ENCODE data around the gene TICAM2. TPM values are rescaled to one million over a fixed set of nuclear protein-coding genes. Genes with fewer than 3 reads are reported as not detected.

Gene TICAM2
- total RNA-seq, 1 experiment from 2014 or later, result 3.9 TPM

DNA sequence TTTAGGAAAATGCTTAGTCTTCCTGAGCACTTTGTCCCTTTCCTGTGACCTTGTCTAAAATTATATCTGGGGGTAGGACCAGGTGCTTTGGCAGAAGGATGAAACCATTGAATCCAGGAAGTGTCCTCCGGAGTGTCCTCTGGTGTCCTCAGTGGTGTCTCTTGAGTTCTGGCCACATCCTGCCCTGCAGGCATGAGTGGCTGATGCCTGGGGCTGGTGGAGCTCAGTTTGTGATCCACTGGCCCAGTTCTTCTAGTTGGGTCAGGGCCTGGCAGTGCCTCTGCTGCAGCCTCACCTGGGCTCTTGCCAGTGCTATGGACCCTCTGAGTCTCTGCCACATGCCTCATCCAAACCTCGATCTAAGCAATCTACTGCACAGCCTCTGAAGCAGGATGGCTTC is 38.0 kb upstream of the TICAM2 start:
- Histone ChIP-seq H3K9me3 (ENCODE audit: low read length) (no peaks in the 10 kb centered on the region), H3K4me1 (ENCODE audit: insufficient read depth, low read length) (no peaks in the 10 kb centered on the region), H3K9me2 (replicated peaks; ENCODE audit: low read length) (no peaks in the 10 kb centered on the region), H4K20me1 (ENCODE audit: low read length) (no peaks in the 10 kb centered on the region), H3K4me2 (ENCODE audit: low read length) (no peak overlapping the region), H3K9ac (ENCODE audit: low read length) (no peak overlapping the region), H3K79me2 (ENCODE audit: low read length) (no peaks in the 10 kb centered on the region), H3K27me3 (ENCODE audit: low read length) (peaks cover 6% of the 10 kb centered on the region), H3K27ac (ENCODE audit: low read length) (no peak overlapping the region), H3K4me3 (ENCODE audit: low read length) (no peak overlapping the region), H2AFZ (ENCODE audit: low read length) (no peak overlapping the region), H3K36me3 (ENCODE audit: low read depth, low read length) (no peaks in the 10 kb centered on the region), H3F3A (ENCODE audit: low read length, unreplicated experiment) (no peaks in the 10 kb centered on the region)
- TF ChIP-seq, protein P1, sequence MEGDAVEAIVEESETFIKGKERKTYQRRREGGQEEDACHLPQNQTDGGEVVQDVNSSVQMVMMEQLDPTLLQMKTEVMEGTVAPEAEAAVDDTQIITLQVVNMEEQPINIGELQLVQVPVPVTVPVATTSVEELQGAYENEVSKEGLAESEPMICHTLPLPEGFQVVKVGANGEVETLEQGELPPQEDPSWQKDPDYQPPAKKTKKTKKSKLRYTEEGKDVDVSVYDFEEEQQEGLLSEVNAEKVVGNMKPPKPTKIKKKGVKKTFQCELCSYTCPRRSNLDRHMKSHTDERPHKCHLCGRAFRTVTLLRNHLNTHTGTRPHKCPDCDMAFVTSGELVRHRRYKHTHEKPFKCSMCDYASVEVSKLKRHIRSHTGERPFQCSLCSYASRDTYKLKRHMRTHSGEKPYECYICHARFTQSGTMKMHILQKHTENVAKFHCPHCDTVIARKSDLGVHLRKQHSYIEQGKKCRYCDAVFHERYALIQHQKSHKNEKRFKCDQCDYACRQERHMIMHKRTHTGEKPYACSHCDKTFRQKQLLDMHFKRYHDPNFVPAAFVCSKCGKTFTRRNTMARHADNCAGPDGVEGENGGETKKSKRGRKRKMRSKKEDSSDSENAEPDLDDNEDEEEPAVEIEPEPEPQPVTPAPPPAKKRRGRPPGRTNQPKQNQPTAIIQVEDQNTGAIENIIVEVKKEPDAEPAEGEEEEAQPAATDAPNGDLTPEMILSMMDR (conservative IDR thresholded peaks at IDR 0.05; ENCODE audit: low read depth, low read length), result no peak
- TF ChIP-seq EZH2 (IDR thresholded peaks at IDR 0.05; ENCODE audit: low read length, unreplicated experiment) (no peak), EZH2phosphoT487 (IDR thresholded peaks at IDR 0.05; ENCODE audit: borderline replicate concordance, low read length) (no peak)
- DNase-seq (no peak), ATAC-seq (no peak)
- intact Hi-C loops (cut with micrococcal nuclease), result no loop called here
- ChIA-PET CTCF (interaction anchor here (0.6 kb wide), 1 partner anchor 199 kb away, joined by 3 read pairs; no protein-coding TSS in a partner anchor), POLR2A (ENCODE audit: unreplicated experiment) (no interaction called here)
- no TSS peak for BruUV-seq (replicated peaks)

DNA sequence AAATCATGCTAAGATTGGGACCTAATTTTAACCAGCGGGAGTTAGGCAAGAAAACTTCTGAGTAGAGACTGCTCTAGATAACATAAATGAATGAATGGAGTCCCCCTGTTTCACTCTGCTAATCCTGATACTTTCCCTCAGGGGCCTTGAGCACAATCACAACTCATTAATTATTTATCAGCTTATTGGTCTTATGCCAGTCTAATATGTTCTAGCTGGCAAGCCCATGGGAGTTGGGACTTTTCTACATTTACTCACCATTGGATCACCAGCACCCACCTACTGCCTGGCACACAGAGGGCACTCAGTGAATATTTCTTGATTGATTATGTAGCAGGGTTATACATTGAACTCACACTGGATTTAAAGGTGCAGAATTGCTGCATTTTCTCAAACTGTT is 37.1 kb upstream of the TICAM2 start:
- Histone ChIP-seq H3K27me3 (ENCODE audit: low read length) (no peaks in the 10 kb centered on the region), H3K4me2 (ENCODE audit: low read length) (no peak overlapping the region), H3K9me3 (ENCODE audit: low read length) (no peaks in the 10 kb centered on the region), H3K4me3 (ENCODE audit: low read length) (no peak overlapping the region), H3K36me3 (ENCODE audit: low read depth, low read length) (no peaks in the 10 kb centered on the region), H3K79me2 (ENCODE audit: low read length) (no peaks in the 10 kb centered on the region), H4K20me1 (ENCODE audit: low read length) (no peaks in the 10 kb centered on the region), H3K4me1 (ENCODE audit: insufficient read depth, low read length) (no peaks in the 10 kb centered on the region), H2AFZ (ENCODE audit: low read length) (no peak overlapping the region), H3F3A (ENCODE audit: low read length, unreplicated experiment) (no peaks in the 10 kb centered on the region), H3K27ac (ENCODE audit: low read length) (no peak overlapping the region), H3K9me2 (replicated peaks; ENCODE audit: low read length) (no peaks in the 10 kb centered on the region), H3K9ac (ENCODE audit: low read length) (no peak overlapping the region)
- DNase-seq (no peak), ATAC-seq (no peak)
- CTCF ChIA-PET, result no interaction called here
- POLR2A ChIA-PET (ENCODE audit: unreplicated experiment), result no interaction called here
- intact Hi-C loops (cut with micrococcal nuclease), result no loop called here
- no peak for TF ChIP-seq EZH2phosphoT487 (IDR thresholded peaks at IDR 0.05; ENCODE audit: borderline replicate concordance, low read length)
- TF ChIP-seq EZH2 (IDR thresholded peaks at IDR 0.05; ENCODE audit: low read length, unreplicated experiment), result no peak
- TF ChIP-seq, protein P1 (conservative IDR thresholded peaks at IDR 0.05; ENCODE audit: low read depth, low read length), result no peak
- BruUV-seq (replicated peaks), result no TSS peak

DNA sequence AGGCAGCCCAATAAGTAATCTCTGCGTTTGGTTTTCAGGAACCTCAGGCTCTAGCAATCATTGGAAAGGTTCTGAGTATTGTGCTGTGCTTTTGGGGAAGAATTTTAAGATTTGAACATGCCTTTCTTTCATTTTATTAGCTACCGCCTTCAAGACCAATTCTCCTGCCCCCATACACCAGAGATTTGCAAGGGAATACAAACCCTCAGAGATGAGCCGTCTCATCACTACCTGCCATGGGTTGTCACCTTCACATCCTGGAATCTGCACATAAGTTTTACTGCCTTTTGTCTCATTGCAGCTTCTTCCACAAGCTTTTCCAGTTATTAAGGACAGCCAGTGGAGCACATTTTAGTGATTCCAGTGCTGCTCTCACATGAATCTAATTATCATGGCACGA is 35.2 kb upstream of the TICAM2 start:
- H3F3A ChIP-seq (ENCODE audit: low read length, unreplicated experiment), result no peaks in the 10 kb centered on the region
- no peaks in the 10 kb centered on the region for H3K27me3 ChIP-seq (ENCODE audit: low read length)
- H3K27ac ChIP-seq (ENCODE audit: low read length), result no peak overlapping the region
- DNase-seq (no peak), ATAC-seq (no peak)
- no peak overlapping the region for H2AFZ ChIP-seq (ENCODE audit: low read length)
- H3K4me3 ChIP-seq (ENCODE audit: low read length), result no peak overlapping the region
- no peaks in the 10 kb centered on the region for H3K9me3 ChIP-seq (ENCODE audit: low read length)
- CTCF ChIA-PET, result no interaction called here
- intact Hi-C loops (cut with micrococcal nuclease), result no loop called here
- POLR2A ChIA-PET (ENCODE audit: unreplicated experiment), result interaction anchor here (0.7 kb wide), 1 partner anchor 289 kb away, joined by 20 read pairs; no protein-coding TSS in a partner anchor
- no peaks in the 10 kb centered on the region for H3K9me2 ChIP-seq (replicated peaks; ENCODE audit: low read length)
- TF ChIP-seq EZH2 (IDR thresholded peaks at IDR 0.05; ENCODE audit: low read length, unreplicated experiment), result no peak
- TF ChIP-seq EZH2phosphoT487 (IDR thresholded peaks at IDR 0.05; ENCODE audit: borderline replicate concordance, low read length), result no peak
- TF ChIP-seq, protein P1 (conservative IDR thresholded peaks at IDR 0.05; ENCODE audit: low read depth, low read length), result no peak
- BruUV-seq (replicated peaks), result no TSS peak
- no peak overlapping the region for H3K4me2 ChIP-seq (ENCODE audit: low read length)
- H3K9ac ChIP-seq (ENCODE audit: low read length), result no peak overlapping the region
- H4K20me1 ChIP-seq (ENCODE audit: low read length), result no peaks in the 10 kb centered on the region
- no peaks in the 10 kb centered on the region for H3K4me1 ChIP-seq (ENCODE audit: insufficient read depth, low read length)
- H3K79me2 ChIP-seq (ENCODE audit: low read length), result no peaks in the 10 kb centered on the region
- H3K36me3 ChIP-seq (ENCODE audit: low read depth, low read length), result no peaks in the 10 kb centered on the region

All from PC-3 (cell line).